Activated CD4-positive, alpha-beta T cell treated with anti-CD3 and anti-CD28 coated beads, Interleukin-2, amount 10 ng/mL, durations not matched to agents 7 days and 5 days (primary cell): ENCODE data around the gene GPR84. TPM values are rescaled to one million over a fixed set of nuclear protein-coding genes. Genes with fewer than 3 reads are reported as not detected.

Experiments used
- CTCF ChIA-PET: fragments of 350-600 bp; sonication (Branson Sonifier 250); formaldehyde crosslinking; loops from one replicate; lab custom pipeline; 2021; ENCODE audit warnings: antibody characterized with exemption; lab: Charles Lee
- POLR2A ChIA-PET: fragments of 350-600 bp; sonication (Branson Sonifier 250); formaldehyde crosslinking; loops from one replicate; lab custom pipeline; 2021; ENCODE audit warnings: antibody characterized with exemption; lab: Charles Lee
- DNase-seq: peaks from one replicate; pipeline ENCODE4 v3.0.0-alpha.2; 2020
- H3K27ac Mint-ChIP-seq: one replicate; pipeline ENCODE4 v1.8.0; 2021; ENCODE audit warnings: mild to moderate bottlenecking, moderate library complexity, mixed read lengths
- H3K27me3 Mint-ChIP-seq: one replicate; pipeline ENCODE4 v1.8.0; 2021; ENCODE audit warnings: mixed read lengths
- H3K36me3 Mint-ChIP-seq: one replicate; pipeline ENCODE4 v1.8.0; 2021; ENCODE audit warnings: low read depth, mixed read lengths
- H3K4me1 Mint-ChIP-seq: one replicate; pipeline ENCODE4 v1.8.0; 2021; ENCODE audit warnings: mixed read lengths
- H3K4me3 Mint-ChIP-seq: one replicate; pipeline ENCODE4 v1.8.0; 2021; ENCODE audit warnings: mild to moderate bottlenecking, moderate library complexity, mixed read lengths
- H3K9me3 Mint-ChIP-seq: one replicate; pipeline ENCODE4 v1.8.0; 2021; ENCODE audit warnings: mixed read lengths
- microRNA-seq: library from miRNA; unstranded; fragments of <30 nt; microRNA quantifications from one replicate; pipeline ENCODE4 v1.2.0, GENCODE V29; 2021; ENCODE audit warnings: borderline microRNAs expressed, borderline replicate concordance
- total RNA-seq, 2 experiments: library from RNA; stranded (reverse); gene quantifications; one replicate each; pipeline ENCODE4 v1.2.3, GENCODE V29; 2021

Gene GPR84
- total RNA-seq, 2 experiments from 2014 or later, result 0.15 to 0.33 TPM

- H3K4me1 Mint-ChIP-seq, result peaks cover 46% of the 10 kb centered on the region
- ChIA-PET CTCF (interaction anchor here (0.5 to 2.3 kb wide), 31 partner anchors 9 to 194 kb away, joined by 3 to 22 read pairs (median 4); partner anchors contain the start of genes CBX5, HNRNPA1 and NCKAP1L), POLR2A (interaction anchor here (0.9 kb wide), 1 partner anchor 44 kb away, joined by 3 read pairs; no protein-coding TSS in a partner anchor)
- peak within 1 kb of the TSS; percentile 95 for H3K4me3 Mint-ChIP-seq
- no peaks in the 10 kb centered on the region for H3K27me3 Mint-ChIP-seq
- DNase-seq, result peak; percentile 97
- H3K9me3 Mint-ChIP-seq, result no peaks in the 10 kb centered on the region
- peaks cover 16% of the 10 kb centered on the region for H3K36me3 Mint-ChIP-seq
- peak within 1 kb of the TSS; percentile 97 for H3K27ac Mint-ChIP-seq
Observed at GRCh38 chr12:54324617-54325441, 39.5 kb downstream of the GPR84 start, which contains the start of gene COPZ1. Gene COPZ1, plus strand, starts transcription at chr12:54325131. Its CDS starts 33 bp downstream, at chr12:54325164.

- DNase-seq, result no peak
- POLR2A ChIA-PET, result no interaction called here
- Mint-ChIP-seq H3K4me3 (no peak overlapping the region), H3K4me1 (peaks cover 16% of the 10 kb centered on the region), H3K36me3 (peaks cover 7% of the 10 kb centered on the region), H3K9me3 (no peaks in the 10 kb centered on the region), H3K27me3 (peaks cover 2% of the 10 kb centered on the region), H3K27ac (no peak overlapping the region)
- CTCF ChIA-PET, result interaction anchor here (0.8 to 1.7 kb wide), 4 partner anchors 12 to 69 kb away, joined by 3 to 5 read pairs (median 4); no protein-coding TSS in a partner anchor
Observed at GRCh38 chr12:54321363-54321762, 42.9 kb downstream of the GPR84 start.

Small RNA genes lying within 50 kb of the gene (microRNA-seq; reads per million reads assigned to microRNA genes)
- gene MIR148B, result 148 reads per million, percentile 73 among the genes with 10 or more reads in this experiment

Other genes with a start within 250 kb of the GPR84 start
- 10 to 100 TPM; 24.3 to 27.8 TPM for gene SMUG1, start 175.5 kb downstream of the GPR84 start, total RNA-seq
- gene CBX5, start 84.4 kb downstream of the GPR84 start, total RNA-seq, result 100 to 1,000 TPM; 145 to 170 TPM
- gene HNRNPA1, start 83.8 kb downstream of the GPR84 start, total RNA-seq, result 1,000 to 10,000 TPM; 1,432 to 1,554 TPM
- gene NFE2, start 63.5 kb downstream of the GPR84 start, total RNA-seq, result not detected
- gene COPZ1, start 39.4 kb downstream of the GPR84 start, total RNA-seq, result 100 to 1,000 TPM; 113 to 124 TPM
- gene ZNF385A, start 20.2 kb upstream of the GPR84 start, total RNA-seq, result 1 to 10 TPM in 1 of 2 experiments, under 1 TPM in 1; 0.48 to 1.3 TPM
- gene ITGA5, start 54.8 kb upstream of the GPR84 start, total RNA-seq, result 10 to 100 TPM; 83.5 to 88.7 TPM
- gene GTSF1, start 109.1 kb upstream of the GPR84 start, total RNA-seq, result 10 to 100 TPM in 1 of 2 experiments, 1 to 10 TPM in 1; 8.5 to 10.8 TPM
- gene NCKAP1L, start 133.3 kb upstream of the GPR84 start, total RNA-seq, result 100 to 1,000 TPM; 182 to 215 TPM
- gene PDE1B, start 185.1 kb upstream of the GPR84 start, total RNA-seq, result 10 to 100 TPM; 21.4 to 21.7 TPM
- not detected for gene PPP1R1A, start 224.2 kb upstream of the GPR84 start, total RNA-seq